ENCODE data around the gene IL22RA1. TPM values are rescaled to one million over a fixed set of nuclear protein-coding genes. Genes with fewer than 3 reads are reported as not detected.

The IL22RA1 gene
- total RNA-seq, 1 donor from 2014 or later: not detected

GRCh38 chr1:24105368-24106160 is 37.4 kb downstream of the IL22RA1 start:
- DNase-seq (ENCODE audit: low read depth) (no peak), FAIRE-seq (no peak)
- Histone ChIP-seq H4K20me1 (ENCODE audit: insufficient read depth, low read length) (no peaks in the 10 kb centered on the region), H3K4me1 (ENCODE audit: insufficient read depth, low read length) (peaks cover 17% of the 10 kb centered on the region), H3K9me3 (ENCODE audit: insufficient read depth, low read depth, low read length) (no peaks in the 10 kb centered on the region), H3K9ac (ENCODE audit: low read length) (no peak overlapping the region), H3K4me2 (ENCODE audit: low read length) (no peak overlapping the region), H2AFZ (ENCODE audit: low read depth, low read length) (no peak overlapping the region), H3K4me3 (ENCODE audit: insufficient read depth, low read depth, low read length) (no peak overlapping the region), H3K36me3 (ENCODE audit: insufficient read depth, low read length) (no peaks in the 10 kb centered on the region), H3K27me3 (ENCODE audit: insufficient read depth, low read length) (no peaks in the 10 kb centered on the region), H3K27ac (ENCODE audit: low read depth, low read length) (no peak overlapping the region), H3K79me2 (ENCODE audit: insufficient read depth, low read length) (no peaks in the 10 kb centered on the region)
- H3K27me3 Mint-ChIP-seq (ENCODE audit: low read depth, unreplicated experiment): peaks cover 2% of the 10 kb centered on the region
- peaks cover 15% of the 10 kb centered on the region for H3K4me1 Mint-ChIP-seq (ENCODE audit: low read depth, unreplicated experiment)
- TF ChIP-seq CTCF (IDR thresholded peaks at IDR 0.05; ENCODE audit: insufficient read depth, low read depth, low read length) (no peak), EZH2 (IDR thresholded peaks at IDR 0.05; ENCODE audit: insufficient read depth, low read length) (no peak)
- H3K27ac Mint-ChIP-seq (ENCODE audit: unreplicated experiment): no peak overlapping the region
- H3K9me3 Mint-ChIP-seq (ENCODE audit: unreplicated experiment): no peaks in the 10 kb centered on the region
- no peaks in the 10 kb centered on the region for H3K36me3 Mint-ChIP-seq (ENCODE audit: low read depth, unreplicated experiment)
- no peak overlapping the region for H3K4me3 Mint-ChIP-seq (ENCODE audit: unreplicated experiment)

GRCh38 chr1:24104854-24105253 is 38.1 kb downstream of the IL22RA1 start:
- Histone ChIP-seq H4K20me1 (ENCODE audit: insufficient read depth, low read length) (no peaks in the 10 kb centered on the region), H3K27me3 (ENCODE audit: insufficient read depth, low read length) (no peaks in the 10 kb centered on the region), H3K9me3 (ENCODE audit: insufficient read depth, low read depth, low read length) (no peaks in the 10 kb centered on the region), H3K27ac (ENCODE audit: low read depth, low read length) (no peak overlapping the region), H3K79me2 (ENCODE audit: insufficient read depth, low read length) (no peaks in the 10 kb centered on the region), H3K4me1 (ENCODE audit: insufficient read depth, low read length) (peaks cover 17% of the 10 kb centered on the region), H3K36me3 (ENCODE audit: insufficient read depth, low read length) (no peaks in the 10 kb centered on the region), H3K4me3 (ENCODE audit: insufficient read depth, low read depth, low read length) (no peak overlapping the region), H3K4me2 (ENCODE audit: low read length) (no peak overlapping the region), H3K9ac (ENCODE audit: low read length) (no peak overlapping the region), H2AFZ (ENCODE audit: low read depth, low read length) (no peak overlapping the region)
- Mint-ChIP-seq H3K27me3 (ENCODE audit: low read depth, unreplicated experiment) (peaks cover 4% of the 10 kb centered on the region), H3K4me3 (ENCODE audit: unreplicated experiment) (no peak overlapping the region), H3K27ac (ENCODE audit: unreplicated experiment) (no peak overlapping the region), H3K4me1 (ENCODE audit: low read depth, unreplicated experiment) (peaks cover 15% of the 10 kb centered on the region), H3K9me3 (ENCODE audit: unreplicated experiment) (no peaks in the 10 kb centered on the region), H3K36me3 (ENCODE audit: low read depth, unreplicated experiment) (no peaks in the 10 kb centered on the region)
- DNase-seq (ENCODE audit: low read depth): no peak
- TF ChIP-seq CTCF (IDR thresholded peaks at IDR 0.05; ENCODE audit: insufficient read depth, low read depth, low read length) (no peak), EZH2 (IDR thresholded peaks at IDR 0.05; ENCODE audit: insufficient read depth, low read length) (no peak)
- FAIRE-seq: no peak

- H3K4me3 Mint-ChIP-seq (ENCODE audit: unreplicated experiment): no peak overlapping the region
- no peak for FAIRE-seq
Measured at GRCh38 chr1:24103879-24104278, 39.1 kb downstream of the IL22RA1 start.

More at GRCh38 chr1:24103879-24104278, 39.1 kb downstream of the IL22RA1 start:
- Histone ChIP-seq H3K9me3 (ENCODE audit: insufficient read depth, low read depth, low read length) (no peaks in the 10 kb centered on the region), H3K36me3 (ENCODE audit: insufficient read depth, low read length) (no peaks in the 10 kb centered on the region), H3K4me1 (ENCODE audit: insufficient read depth, low read length) (peaks cover 14% of the 10 kb centered on the region), H3K27me3 (ENCODE audit: insufficient read depth, low read length) (no peaks in the 10 kb centered on the region), H4K20me1 (ENCODE audit: insufficient read depth, low read length) (no peaks in the 10 kb centered on the region), H3K79me2 (ENCODE audit: insufficient read depth, low read length) (no peaks in the 10 kb centered on the region), H3K9ac (ENCODE audit: low read length) (no peak overlapping the region), H3K4me3 (ENCODE audit: insufficient read depth, low read depth, low read length) (no peak overlapping the region), H3K4me2 (ENCODE audit: low read length) (no peak overlapping the region), H3K27ac (ENCODE audit: low read depth, low read length) (no peak overlapping the region), H2AFZ (ENCODE audit: low read depth, low read length) (no peak overlapping the region)
- Mint-ChIP-seq H3K4me1 (ENCODE audit: low read depth, unreplicated experiment) (peaks cover 11% of the 10 kb centered on the region), H3K9me3 (ENCODE audit: unreplicated experiment) (no peaks in the 10 kb centered on the region), H3K27me3 (ENCODE audit: low read depth, unreplicated experiment) (peaks cover 4% of the 10 kb centered on the region), H3K36me3 (ENCODE audit: low read depth, unreplicated experiment) (no peaks in the 10 kb centered on the region), H3K27ac (ENCODE audit: unreplicated experiment) (no peak overlapping the region)
- no peak for DNase-seq (ENCODE audit: low read depth)
- TF ChIP-seq CTCF (IDR thresholded peaks at IDR 0.05; ENCODE audit: insufficient read depth, low read depth, low read length): no peak
- TF ChIP-seq EZH2 (IDR thresholded peaks at IDR 0.05; ENCODE audit: insufficient read depth, low read length): no peak

Measured in astrocyte (in vitro differentiated cells and primary cell).